RWPE2 (cell line): Measurements from ENCODE around the gene PLSCR2.

ENCODE experiments used
- ATAC-seq: fragments of 200-7000 bp; cut with Tn5 transposase; 3 replicates; pipeline ENCODE4 v1.9.1; 2021; ENCODE audit warnings: low read depth
- DNase-seq: peaks from one replicate; pipeline ENCODE4 v3.0.0-alpha.2; 2020; ENCODE audit warnings: low spot score
- H3K27ac ChIP-seq: fragments of 450-650 bp; 2 replicates; pipeline ENCODE4 v1.5.1; 2017; ENCODE audit warnings: mild to moderate bottlenecking; ENCODE audit not compliant: poor library complexity, severe bottlenecking
- H3K27me3 ChIP-seq: fragments of 250-450 bp; sonication (Bioruptor Pico); 2 replicates; pipeline ENCODE4 v1.5.1; 2021; ENCODE audit warnings: mild to moderate bottlenecking, moderate library complexity; ENCODE audit not compliant: insufficient read depth, poor library complexity, severe bottlenecking
- H3K36me3 ChIP-seq: fragments of 250-450 bp; sonication (Bioruptor Pico); 2 replicates; pipeline ENCODE4 v1.5.1; 2020; ENCODE audit warnings: low read depth, mild to moderate bottlenecking, moderate library complexity
- H3K4me1 ChIP-seq: fragments of 250-450 bp; sonication (Bioruptor Pico); 2 replicates; pipeline ENCODE4 v1.5.1; 2021; ENCODE audit warnings: mild to moderate bottlenecking, moderate library complexity; ENCODE audit not compliant: insufficient read depth, poor library complexity, severe bottlenecking
- H3K4me3 ChIP-seq: fragments of 250-450 bp; sonication (Bioruptor Pico); 2 replicates; pipeline ENCODE4 v1.5.1; 2021; ENCODE audit warnings: mild to moderate bottlenecking, moderate library complexity; ENCODE audit not compliant: severe bottlenecking
- H3K9me3 ChIP-seq: fragments of 250-450 bp; sonication (Bioruptor Pico); 2 replicates; pipeline ENCODE4 v1.5.1; 2021; ENCODE audit warnings: mild to moderate bottlenecking, moderate library complexity; ENCODE audit not compliant: severe bottlenecking
- TF ChIP-seq, protein P1 (sequence below): fragments of 450-650 bp; IDR thresholded peaks from one replicate; pipeline ENCODE4 v1.5.1; 2017; ENCODE audit warnings: mild to moderate bottlenecking, moderate library complexity; ENCODE audit not compliant: poor library complexity, severe bottlenecking

The PLSCR2 gene

DNA sequence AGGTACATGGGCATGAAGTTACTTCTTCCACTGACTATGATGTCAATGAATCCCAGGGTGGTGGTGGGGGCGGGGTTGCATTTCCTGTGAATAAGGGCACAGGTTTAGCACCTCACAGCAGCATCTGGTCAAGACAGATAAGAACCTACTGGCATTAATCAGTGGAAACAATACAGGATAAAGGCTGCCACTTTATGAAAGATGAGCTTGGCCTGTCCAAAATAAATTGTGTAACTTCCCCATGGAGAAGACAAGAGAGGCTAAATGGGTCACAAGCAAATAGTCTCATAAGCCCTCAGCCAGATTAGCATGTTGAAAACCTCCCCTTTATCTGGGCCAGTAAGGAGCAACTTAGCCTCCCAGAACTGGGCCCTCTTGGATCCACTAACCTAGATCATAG, 27.4 kb upstream of the PLSCR2 start:
- no peak overlapping the region for H3K4me3 ChIP-seq
- TF ChIP-seq, protein P1, sequence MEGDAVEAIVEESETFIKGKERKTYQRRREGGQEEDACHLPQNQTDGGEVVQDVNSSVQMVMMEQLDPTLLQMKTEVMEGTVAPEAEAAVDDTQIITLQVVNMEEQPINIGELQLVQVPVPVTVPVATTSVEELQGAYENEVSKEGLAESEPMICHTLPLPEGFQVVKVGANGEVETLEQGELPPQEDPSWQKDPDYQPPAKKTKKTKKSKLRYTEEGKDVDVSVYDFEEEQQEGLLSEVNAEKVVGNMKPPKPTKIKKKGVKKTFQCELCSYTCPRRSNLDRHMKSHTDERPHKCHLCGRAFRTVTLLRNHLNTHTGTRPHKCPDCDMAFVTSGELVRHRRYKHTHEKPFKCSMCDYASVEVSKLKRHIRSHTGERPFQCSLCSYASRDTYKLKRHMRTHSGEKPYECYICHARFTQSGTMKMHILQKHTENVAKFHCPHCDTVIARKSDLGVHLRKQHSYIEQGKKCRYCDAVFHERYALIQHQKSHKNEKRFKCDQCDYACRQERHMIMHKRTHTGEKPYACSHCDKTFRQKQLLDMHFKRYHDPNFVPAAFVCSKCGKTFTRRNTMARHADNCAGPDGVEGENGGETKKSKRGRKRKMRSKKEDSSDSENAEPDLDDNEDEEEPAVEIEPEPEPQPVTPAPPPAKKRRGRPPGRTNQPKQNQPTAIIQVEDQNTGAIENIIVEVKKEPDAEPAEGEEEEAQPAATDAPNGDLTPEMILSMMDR: no peak
- ATAC-seq (no peak), DNase-seq (no peak)
- H3K36me3 ChIP-seq: no peaks in the 10 kb centered on the region; the same call in 1 of the 2 replicates
- no peak overlapping the region for H3K27ac ChIP-seq
- H3K27me3 ChIP-seq: no peaks in the 10 kb centered on the region
- H3K9me3 ChIP-seq: no peaks in the 10 kb centered on the region
- H3K4me1 ChIP-seq: peaks cover 12% of the 10 kb centered on the region

DNA sequence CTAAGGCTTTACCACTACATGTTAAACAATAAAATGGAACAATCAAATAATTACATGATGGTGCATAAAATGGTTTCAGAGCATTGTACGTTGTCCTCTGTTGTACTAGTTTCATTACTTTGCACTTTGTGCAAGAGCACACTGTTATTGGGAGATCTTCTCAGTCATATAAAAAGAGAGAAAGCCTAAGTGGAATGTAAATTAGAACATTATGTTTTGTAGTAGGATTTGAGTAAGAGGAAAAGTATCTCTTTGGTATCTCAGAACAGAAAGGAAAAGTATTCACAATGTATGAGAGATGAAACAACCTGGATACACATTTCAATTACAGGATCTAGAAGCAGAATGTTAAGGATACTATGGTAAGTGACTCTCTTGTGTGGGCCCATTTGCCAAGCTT, 26.9 kb upstream of the PLSCR2 start:
- ATAC-seq (no peak), DNase-seq (no peak)
- no peaks in the 10 kb centered on the region; the same call in 1 of the 2 replicates for H3K36me3 ChIP-seq
- no peaks in the 10 kb centered on the region for H3K27me3 ChIP-seq
- H3K9me3 ChIP-seq: no peaks in the 10 kb centered on the region
- H3K4me3 ChIP-seq: no peak overlapping the region
- H3K4me1 ChIP-seq: peaks cover 12% of the 10 kb centered on the region
- no peak overlapping the region for H3K27ac ChIP-seq
- TF ChIP-seq, protein P1: no peak

DNA sequence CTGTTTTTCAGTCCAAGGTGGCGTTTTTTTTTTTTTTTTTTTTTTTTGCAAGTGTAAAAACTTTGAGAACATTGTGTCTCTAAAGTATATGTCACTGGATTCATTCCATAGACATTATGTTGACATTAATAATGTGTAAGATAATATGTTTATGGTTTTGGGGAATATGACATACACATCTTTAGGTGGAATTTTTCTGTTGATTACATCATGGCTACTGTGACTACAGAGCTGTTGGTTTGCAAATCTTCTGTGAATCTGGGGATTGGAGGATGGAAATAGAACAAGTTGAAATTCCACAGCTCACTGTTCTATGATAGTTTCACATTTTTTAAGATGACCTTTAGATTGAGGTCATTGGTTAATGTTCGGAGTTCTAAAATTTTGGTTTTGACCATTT, 24.4 kb upstream of the PLSCR2 start:
- Histone ChIP-seq H3K27me3 (no peaks in the 10 kb centered on the region), H3K4me3 (no peak overlapping the region), H3K4me1 (peaks cover 12% of the 10 kb centered on the region), H3K36me3 (no peaks in the 10 kb centered on the region; the same call in 1 of the 2 replicates), H3K9me3 (no peaks in the 10 kb centered on the region), H3K27ac (peak overlapping the region; percentile 35)
- DNase-seq: no peak
- no peak for ATAC-seq
- TF ChIP-seq, protein P1: no peak

DNA sequence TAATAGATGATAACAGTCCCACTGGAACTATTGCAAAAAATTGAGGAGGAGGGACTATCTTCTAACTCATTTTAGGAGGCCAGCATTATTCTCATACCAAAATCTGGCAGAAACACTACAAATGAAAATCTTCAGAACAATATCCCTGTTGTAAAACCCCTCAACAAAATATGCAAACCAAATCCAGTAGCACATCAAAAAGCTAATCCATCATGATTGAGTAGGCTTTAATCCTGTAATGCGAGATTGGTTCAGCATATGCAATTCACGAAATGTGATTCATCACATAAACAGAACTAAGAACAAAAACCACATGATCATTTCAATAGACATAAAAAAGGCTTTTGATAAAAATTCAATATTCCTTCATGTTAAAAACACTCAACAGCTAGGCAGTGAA, 23.9 kb upstream of the PLSCR2 start:
- no peaks in the 10 kb centered on the region for H3K9me3 ChIP-seq
- H3K4me1 ChIP-seq: peaks cover 12% of the 10 kb centered on the region
- H3K4me3 ChIP-seq: no peak overlapping the region
- DNase-seq: no peak
- TF ChIP-seq, protein P1: no peak
- no peaks in the 10 kb centered on the region for H3K27me3 ChIP-seq
- H3K36me3 ChIP-seq: no peaks in the 10 kb centered on the region; the same call in 1 of the 2 replicates
- peak overlapping the region; percentile 35 for H3K27ac ChIP-seq
- ATAC-seq: peak; percentile 58; the same call in 2 of the 3 replicates

DNA sequence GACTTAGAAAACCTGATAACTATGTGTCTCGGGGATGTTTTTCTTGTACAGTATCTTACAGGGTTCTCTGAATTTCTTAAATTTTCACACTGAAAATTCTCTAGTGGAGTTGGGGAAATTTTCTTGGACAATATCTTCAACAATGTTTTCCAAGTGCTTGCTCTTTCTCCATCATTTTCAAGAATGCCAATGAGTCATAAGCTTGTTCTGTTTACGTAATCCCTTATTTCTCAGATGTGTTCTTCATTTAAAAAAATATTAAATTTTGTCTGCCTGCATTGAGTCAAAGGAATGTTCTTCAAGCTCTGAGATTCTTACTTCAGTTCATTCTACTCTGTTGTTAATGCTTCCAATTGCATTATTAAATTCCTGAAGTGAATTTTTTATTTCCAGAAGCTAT, 21.9 kb upstream of the PLSCR2 start:
- TF ChIP-seq, protein P1: no peak
- Histone ChIP-seq H3K9me3 (no peaks in the 10 kb centered on the region), H3K27me3 (no peaks in the 10 kb centered on the region), H3K36me3 (no peaks in the 10 kb centered on the region; the same call in 1 of the 2 replicates), H3K27ac (no peak overlapping the region), H3K4me3 (no peak overlapping the region), H3K4me1 (peaks cover 12% of the 10 kb centered on the region)
- ATAC-seq: no peak
- no peak for DNase-seq
